ENCODE results near the gene ARHGAP19.

DNA sequence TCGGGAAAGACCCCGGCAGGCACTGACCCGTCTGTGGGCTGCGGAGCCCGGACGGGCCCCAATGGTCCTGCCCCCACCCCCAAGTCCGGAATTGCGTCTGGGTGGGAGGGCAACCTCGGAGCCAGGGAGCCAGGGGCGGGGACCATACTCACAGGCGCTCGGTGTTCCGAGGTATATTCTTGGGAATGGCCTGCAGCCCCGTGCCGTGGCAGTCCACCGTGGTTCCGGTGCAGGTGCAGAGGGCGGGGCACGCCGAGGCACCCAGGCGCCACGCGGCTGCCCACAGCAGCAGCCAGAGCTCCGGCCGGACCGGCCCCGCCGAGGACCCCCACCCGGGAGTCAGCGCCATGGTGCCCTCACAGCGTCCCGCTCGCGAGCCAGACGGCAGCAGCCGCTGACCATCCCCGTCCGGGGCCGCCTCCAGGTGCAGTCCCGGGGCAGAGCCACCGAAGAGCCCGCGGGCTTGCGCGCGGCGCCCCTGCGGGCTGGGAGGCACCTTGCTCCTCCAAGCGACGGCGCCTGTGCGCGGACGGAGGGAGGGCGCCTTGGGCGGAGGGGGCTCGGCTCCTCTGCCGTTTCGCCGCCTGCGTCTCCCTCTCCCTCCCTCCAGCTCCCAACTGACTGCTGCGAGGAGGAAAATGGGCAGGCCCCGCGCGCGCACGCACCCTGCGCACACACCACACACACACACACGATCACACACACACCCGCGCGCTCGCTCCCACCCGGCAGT, 106.9 kb downstream of the ARHGAP19 start, which contains the start of gene SLIT1:
- TF ChIP-seq, protein P1, sequence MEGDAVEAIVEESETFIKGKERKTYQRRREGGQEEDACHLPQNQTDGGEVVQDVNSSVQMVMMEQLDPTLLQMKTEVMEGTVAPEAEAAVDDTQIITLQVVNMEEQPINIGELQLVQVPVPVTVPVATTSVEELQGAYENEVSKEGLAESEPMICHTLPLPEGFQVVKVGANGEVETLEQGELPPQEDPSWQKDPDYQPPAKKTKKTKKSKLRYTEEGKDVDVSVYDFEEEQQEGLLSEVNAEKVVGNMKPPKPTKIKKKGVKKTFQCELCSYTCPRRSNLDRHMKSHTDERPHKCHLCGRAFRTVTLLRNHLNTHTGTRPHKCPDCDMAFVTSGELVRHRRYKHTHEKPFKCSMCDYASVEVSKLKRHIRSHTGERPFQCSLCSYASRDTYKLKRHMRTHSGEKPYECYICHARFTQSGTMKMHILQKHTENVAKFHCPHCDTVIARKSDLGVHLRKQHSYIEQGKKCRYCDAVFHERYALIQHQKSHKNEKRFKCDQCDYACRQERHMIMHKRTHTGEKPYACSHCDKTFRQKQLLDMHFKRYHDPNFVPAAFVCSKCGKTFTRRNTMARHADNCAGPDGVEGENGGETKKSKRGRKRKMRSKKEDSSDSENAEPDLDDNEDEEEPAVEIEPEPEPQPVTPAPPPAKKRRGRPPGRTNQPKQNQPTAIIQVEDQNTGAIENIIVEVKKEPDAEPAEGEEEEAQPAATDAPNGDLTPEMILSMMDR (IDR thresholded peaks at IDR 0.05) = peak in 1 of 7 experiments; percentile 3
- TF ChIP-seq POLR2A (IDR thresholded peaks at IDR 0.05) = no peak
